ENCODE data around the gene GULP1. TPM values are rescaled to one million over a fixed set of nuclear protein-coding genes. Genes with fewer than 3 reads are reported as not detected.
"Not testable (repeated sequence)": the region's sequence is repeated elsewhere in the genome, so short reads cannot be mapped to it uniquely, and the experiment has no call there.

The GULP1 gene
- polyA plus RNA-seq, 1 donor (not counting 4 experiments of a cell fraction or from before 2014, with no cell fraction given) = 11.7 TPM

GRCh38 chr2:188604579-188604978 is 312.9 kb downstream of the GULP1 start:
- Histone ChIP-seq H3K9me3 (ENCODE audit: control insufficient read depth, low read depth, low read length) (no peaks in the 10 kb centered on the region), H3K9me1 (ENCODE audit: control insufficient read depth, extremely low read depth, insufficient read depth, low read length) (no peaks in the 10 kb centered on the region), H3K79me2 (ENCODE audit: control insufficient read depth, insufficient read depth, low read length) (no peaks in the 10 kb centered on the region), H3K27me3 (ENCODE audit: control insufficient read depth, extremely low read depth, insufficient read depth, low read length) (no peaks in the 10 kb centered on the region), H2AFZ (ENCODE audit: control insufficient read depth, low read length) (no peak overlapping the region), H3K4me3 (ENCODE audit: control insufficient read depth in 2 of 3, extremely low read depth in 1 of 3, insufficient read depth in 2 of 3, low read depth in 1 of 3, low read length in 3 of 3) (no peak overlapping the region), H4K20me1 (ENCODE audit: control insufficient read depth, extremely low read depth, insufficient read depth, low read length) (no peaks in the 10 kb centered on the region), H3K27ac (ENCODE audit: control insufficient read depth, insufficient read depth, low read length) (no peak overlapping the region), H3K9ac (ENCODE audit: control insufficient read depth, extremely low read depth, insufficient read depth, low read length) (no peak overlapping the region), H3K4me2 (ENCODE audit: control insufficient read depth, extremely low read depth, insufficient read depth, low read depth, low read length) (no peak overlapping the region), H3K36me3 (ENCODE audit: control insufficient read depth in 2 of 2, extremely low read depth in 1 of 2, insufficient read depth in 2 of 2, low read length in 2 of 2) (no peaks in the 10 kb centered on the region), H3K4me1 (ENCODE audit: control insufficient read depth, extremely low read depth, insufficient read depth, low read length) (no peaks in the 10 kb centered on the region)
- dilution Hi-C loops (cut with MboI; ENCODE audit: extremely low pct_ligation_motif_present, low sequenced_read_pairs) = no loop called here
- no peak for TF ChIP-seq CTCF (optimal IDR thresholded peaks at IDR 0.05 in 1 of 3, IDR thresholded peaks at IDR 0.05 in 1 of 3, conservative IDR thresholded peaks at IDR 0.05 in 1 of 3; ENCODE audit: extremely low read depth in 1 of 3, insufficient read depth in 2 of 3, low read length in 3 of 3)
- TF ChIP-seq EZH2 (IDR thresholded peaks at IDR 0.05; ENCODE audit: low read length) = no peak
- DNase-seq (ENCODE audit: low read depth, low spot score) (no peak), FAIRE-seq (no peak)

GRCh38 chr2:188605609-188606584 is 314.2 kb downstream of the GULP1 start:
- dilution Hi-C loops (cut with MboI; ENCODE audit: extremely low pct_ligation_motif_present, low sequenced_read_pairs); H2AFZ ChIP-seq (ENCODE audit: control insufficient read depth, low read length); H3K36me3 ChIP-seq (ENCODE audit: control insufficient read depth in 2 of 2, extremely low read depth in 1 of 2, insufficient read depth in 2 of 2, low read length in 2 of 2); H4K20me1 ChIP-seq (ENCODE audit: control insufficient read depth, extremely low read depth, insufficient read depth, low read length); H3K9me3 ChIP-seq (ENCODE audit: control insufficient read depth, low read depth, low read length); FAIRE-seq; H3K79me2 ChIP-seq (ENCODE audit: control insufficient read depth, insufficient read depth, low read length); H3K9ac ChIP-seq (ENCODE audit: control insufficient read depth, extremely low read depth, insufficient read depth, low read length); H3K27ac ChIP-seq (ENCODE audit: control insufficient read depth, insufficient read depth, low read length); H3K27me3 ChIP-seq (ENCODE audit: control insufficient read depth, extremely low read depth, insufficient read depth, low read length); H3K4me3 ChIP-seq (ENCODE audit: control insufficient read depth in 2 of 3, extremely low read depth in 1 of 3, insufficient read depth in 2 of 3, low read depth in 1 of 3, low read length in 3 of 3); DNase-seq (ENCODE audit: low read depth, low spot score); H3K4me1 ChIP-seq (ENCODE audit: control insufficient read depth, extremely low read depth, insufficient read depth, low read length); H3K4me2 ChIP-seq (ENCODE audit: control insufficient read depth, extremely low read depth, insufficient read depth, low read depth, low read length); H3K9me1 ChIP-seq (ENCODE audit: control insufficient read depth, extremely low read depth, insufficient read depth, low read length): not testable (repeated sequence)

GRCh38 chr2:188606596-188606995 is 314.9 kb downstream of the GULP1 start:
- H3K9ac ChIP-seq (ENCODE audit: control insufficient read depth, extremely low read depth, insufficient read depth, low read length); H3K4me3 ChIP-seq (ENCODE audit: control insufficient read depth in 2 of 3, extremely low read depth in 1 of 3, insufficient read depth in 2 of 3, low read depth in 1 of 3, low read length in 3 of 3); H3K79me2 ChIP-seq (ENCODE audit: control insufficient read depth, insufficient read depth, low read length); H3K4me2 ChIP-seq (ENCODE audit: control insufficient read depth, extremely low read depth, insufficient read depth, low read depth, low read length); H3K36me3 ChIP-seq (ENCODE audit: control insufficient read depth in 2 of 2, extremely low read depth in 1 of 2, insufficient read depth in 2 of 2, low read length in 2 of 2); H3K27me3 ChIP-seq (ENCODE audit: control insufficient read depth, extremely low read depth, insufficient read depth, low read length); H3K9me1 ChIP-seq (ENCODE audit: control insufficient read depth, extremely low read depth, insufficient read depth, low read length); H2AFZ ChIP-seq (ENCODE audit: control insufficient read depth, low read length); H4K20me1 ChIP-seq (ENCODE audit: control insufficient read depth, extremely low read depth, insufficient read depth, low read length); H3K9me3 ChIP-seq (ENCODE audit: control insufficient read depth, low read depth, low read length); FAIRE-seq; H3K27ac ChIP-seq (ENCODE audit: control insufficient read depth, insufficient read depth, low read length); H3K4me1 ChIP-seq (ENCODE audit: control insufficient read depth, extremely low read depth, insufficient read depth, low read length); DNase-seq (ENCODE audit: low read depth, low spot score); dilution Hi-C loops (cut with MboI; ENCODE audit: extremely low pct_ligation_motif_present, low sequenced_read_pairs): not testable (repeated sequence)
